Nephron (organoid): ENCODE data around the gene LRBA.
"Not testable (repeated sequence)": the region's sequence is repeated elsewhere in the genome, so short reads cannot be mapped to it uniquely, and the experiment has no call there.

Source experiments
- H3K27ac Mint-ChIP-seq, 3 experiments: 2 replicates each; pipeline ENCODE4 v1.8.0; 2020; ENCODE audit warnings: mixed read lengths in 3 of 3, mild to moderate bottlenecking in 2 of 3, moderate library complexity in 1 of 3
- H3K27me3 Mint-ChIP-seq: 2 replicates; pipeline ENCODE4 v1.8.0; 2021; ENCODE audit warnings: low read depth, mild to moderate bottlenecking, moderate library complexity, mixed read lengths
- H3K36me3 Mint-ChIP-seq: 2 replicates; pipeline ENCODE4 v1.8.0; 2020; ENCODE audit warnings: low read depth, mixed read lengths
- H3K4me1 Mint-ChIP-seq: 2 replicates; pipeline ENCODE4 v1.8.0; 2020; ENCODE audit warnings: mixed read lengths
- H3K4me3 Mint-ChIP-seq, 3 experiments: 2 replicates each; pipeline ENCODE4 v1.8.0; 2020; ENCODE audit warnings: mild to moderate bottlenecking in 3 of 3, mixed read lengths in 3 of 3, moderate library complexity in 2 of 3
- H3K9me3 Mint-ChIP-seq: 2 replicates; pipeline ENCODE4 v1.8.0; 2020; ENCODE audit warnings: mixed read lengths
- TF ChIP-seq, protein P1 (sequence below), 3 experiments: fragments of 200-600 bp; sonication (generic); IDR thresholded peaks; one replicate each; pipeline ENCODE4 v1.5.0; 2021; ENCODE audit warnings: antibody characterized with exemption in 3 of 3; ENCODE audit not compliant: unreplicated experiment in 3 of 3

Gene LRBA

DNA sequence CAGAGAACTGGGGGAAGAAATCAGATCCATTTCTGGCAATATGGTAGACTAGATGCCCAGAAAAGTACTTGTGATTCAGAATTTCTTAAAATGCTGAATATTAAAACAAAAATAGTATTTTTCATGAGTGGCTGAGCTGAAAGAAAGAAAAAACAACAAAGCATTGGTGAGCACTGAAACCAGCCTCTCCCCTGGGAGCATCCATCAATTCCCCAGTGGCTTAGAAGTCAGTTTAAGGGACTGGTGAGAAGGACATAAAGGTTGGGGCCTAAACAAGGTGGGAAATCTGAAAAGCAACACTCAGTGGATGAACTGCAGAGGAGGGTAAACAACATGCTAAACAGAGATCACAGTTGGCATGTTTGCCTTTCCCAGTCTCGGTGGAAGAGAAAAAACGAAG lies 20.4 kb downstream of the LRBA start:
- Mint-ChIP-seq H3K27ac (no peak overlapping the region), H3K27me3 (no peaks in the 10 kb centered on the region), H3K9me3 (no peaks in the 10 kb centered on the region), H3K36me3 (peaks cover 21% of the 10 kb centered on the region), H3K4me1 (no peaks in the 10 kb centered on the region), H3K4me3 (no peak overlapping the region)
- TF ChIP-seq, protein P1, sequence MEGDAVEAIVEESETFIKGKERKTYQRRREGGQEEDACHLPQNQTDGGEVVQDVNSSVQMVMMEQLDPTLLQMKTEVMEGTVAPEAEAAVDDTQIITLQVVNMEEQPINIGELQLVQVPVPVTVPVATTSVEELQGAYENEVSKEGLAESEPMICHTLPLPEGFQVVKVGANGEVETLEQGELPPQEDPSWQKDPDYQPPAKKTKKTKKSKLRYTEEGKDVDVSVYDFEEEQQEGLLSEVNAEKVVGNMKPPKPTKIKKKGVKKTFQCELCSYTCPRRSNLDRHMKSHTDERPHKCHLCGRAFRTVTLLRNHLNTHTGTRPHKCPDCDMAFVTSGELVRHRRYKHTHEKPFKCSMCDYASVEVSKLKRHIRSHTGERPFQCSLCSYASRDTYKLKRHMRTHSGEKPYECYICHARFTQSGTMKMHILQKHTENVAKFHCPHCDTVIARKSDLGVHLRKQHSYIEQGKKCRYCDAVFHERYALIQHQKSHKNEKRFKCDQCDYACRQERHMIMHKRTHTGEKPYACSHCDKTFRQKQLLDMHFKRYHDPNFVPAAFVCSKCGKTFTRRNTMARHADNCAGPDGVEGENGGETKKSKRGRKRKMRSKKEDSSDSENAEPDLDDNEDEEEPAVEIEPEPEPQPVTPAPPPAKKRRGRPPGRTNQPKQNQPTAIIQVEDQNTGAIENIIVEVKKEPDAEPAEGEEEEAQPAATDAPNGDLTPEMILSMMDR (IDR thresholded peaks at IDR 0.05; ENCODE audit: unreplicated experiment in 3 of 3) = no peak

DNA sequence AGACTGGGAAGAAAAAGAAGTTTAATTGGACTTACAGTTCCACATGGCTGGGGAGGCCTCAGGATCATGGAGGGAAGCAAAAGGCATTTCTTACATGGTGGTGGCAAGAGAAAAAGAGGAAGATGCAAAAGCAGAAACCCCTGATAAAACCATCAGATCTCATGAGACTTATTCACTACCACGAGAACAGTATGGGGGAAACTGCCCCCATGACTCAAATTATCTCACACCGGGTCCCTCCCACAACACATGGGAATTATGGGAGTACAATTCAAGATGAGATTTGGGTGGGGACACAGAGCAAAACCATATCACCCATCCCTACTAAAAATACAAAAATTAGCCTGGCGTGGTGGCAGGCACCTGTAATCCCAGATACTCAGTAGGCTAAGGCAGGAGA lies 21.5 kb downstream of the LRBA start:
- H3K27ac Mint-ChIP-seq, H3K9me3 Mint-ChIP-seq, H3K27me3 Mint-ChIP-seq, H3K4me3 Mint-ChIP-seq, H3K4me1 Mint-ChIP-seq: not testable (repeated sequence)
- peaks cover 19% of the 10 kb centered on the region for H3K36me3 Mint-ChIP-seq

DNA sequence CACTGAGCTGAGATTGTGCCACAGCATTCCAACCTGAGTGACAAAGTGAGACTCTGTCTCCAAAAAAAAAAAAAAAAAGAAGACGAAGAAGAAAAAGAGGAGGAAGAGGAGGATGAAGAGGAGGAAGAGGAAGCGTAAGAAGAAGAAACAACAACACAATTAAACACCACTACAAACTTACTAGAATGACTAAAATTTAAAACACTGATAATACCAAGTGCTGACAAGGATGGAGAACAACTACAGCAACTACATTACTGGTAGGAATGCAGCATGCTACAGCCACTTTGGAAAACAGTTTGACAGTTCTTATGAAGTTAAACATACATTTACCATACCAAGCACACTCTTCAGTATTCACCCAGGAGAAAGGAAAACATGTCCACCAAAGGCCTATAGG lies 24.1 kb downstream of the LRBA start:
- Mint-ChIP-seq H3K27ac (no peak overlapping the region), H3K4me1 (no peaks in the 10 kb centered on the region), H3K27me3 (no peaks in the 10 kb centered on the region), H3K4me3 (no peak overlapping the region), H3K9me3 (no peaks in the 10 kb centered on the region), H3K36me3 (peaks cover 17% of the 10 kb centered on the region)
- TF ChIP-seq, protein P1 (IDR thresholded peaks at IDR 0.05; ENCODE audit: unreplicated experiment in 3 of 3) = no peak

DNA sequence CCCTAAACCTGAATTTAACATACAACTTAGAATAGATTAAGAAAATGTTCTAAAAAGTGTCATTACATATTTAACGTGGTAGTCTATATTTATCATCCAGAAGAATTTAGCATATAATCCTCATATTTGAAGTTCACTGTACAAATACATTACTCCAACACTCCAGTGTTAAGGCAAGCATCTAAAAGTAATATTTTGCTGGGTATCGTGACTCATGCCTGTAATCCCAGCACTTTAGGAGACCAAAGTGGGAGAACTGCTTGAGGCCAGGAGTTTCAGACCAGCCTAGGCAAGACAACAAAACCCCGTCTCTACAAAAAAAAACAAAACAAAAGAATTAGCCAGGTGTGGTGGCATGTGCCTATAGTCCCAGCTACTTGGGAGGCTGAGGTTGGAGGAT lies 24.8 kb downstream of the LRBA start:
- no peaks in the 10 kb centered on the region for H3K9me3 Mint-ChIP-seq
- peaks cover 17% of the 10 kb centered on the region for H3K36me3 Mint-ChIP-seq
- no peak overlapping the region for H3K27ac Mint-ChIP-seq
- no peaks in the 10 kb centered on the region for H3K4me1 Mint-ChIP-seq
- TF ChIP-seq, protein P1 (IDR thresholded peaks at IDR 0.05; ENCODE audit: unreplicated experiment in 3 of 3) = no peak
- H3K4me3 Mint-ChIP-seq = no peak overlapping the region
- H3K27me3 Mint-ChIP-seq = no peaks in the 10 kb centered on the region

DNA sequence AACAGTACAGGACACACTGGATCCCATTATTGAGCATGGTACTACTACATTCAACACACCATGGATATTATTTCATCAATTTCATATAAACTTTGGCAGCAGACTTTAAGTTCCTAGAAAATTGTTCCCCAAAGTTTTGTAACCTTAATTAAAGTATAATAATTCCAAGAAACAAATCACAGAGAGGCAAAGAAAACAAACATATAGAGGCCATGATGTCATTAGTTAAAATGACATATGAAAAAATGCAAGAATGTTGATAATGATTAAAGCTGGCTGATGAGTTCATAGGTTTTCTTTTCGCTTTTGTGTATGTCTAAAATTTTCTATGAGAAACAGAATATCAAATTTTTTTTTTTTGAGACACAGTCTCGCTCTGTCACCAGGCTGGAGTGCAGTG lies 26.8 kb downstream of the LRBA start:
- H3K4me3 Mint-ChIP-seq = no peak overlapping the region
- no peaks in the 10 kb centered on the region for H3K27me3 Mint-ChIP-seq
- TF ChIP-seq, protein P1 (IDR thresholded peaks at IDR 0.05; ENCODE audit: unreplicated experiment in 3 of 3) = no peak
- H3K36me3 Mint-ChIP-seq = peaks cover 17% of the 10 kb centered on the region
- H3K27ac Mint-ChIP-seq = no peak overlapping the region
- no peaks in the 10 kb centered on the region for H3K4me1 Mint-ChIP-seq
- H3K9me3 Mint-ChIP-seq = no peaks in the 10 kb centered on the region

DNA sequence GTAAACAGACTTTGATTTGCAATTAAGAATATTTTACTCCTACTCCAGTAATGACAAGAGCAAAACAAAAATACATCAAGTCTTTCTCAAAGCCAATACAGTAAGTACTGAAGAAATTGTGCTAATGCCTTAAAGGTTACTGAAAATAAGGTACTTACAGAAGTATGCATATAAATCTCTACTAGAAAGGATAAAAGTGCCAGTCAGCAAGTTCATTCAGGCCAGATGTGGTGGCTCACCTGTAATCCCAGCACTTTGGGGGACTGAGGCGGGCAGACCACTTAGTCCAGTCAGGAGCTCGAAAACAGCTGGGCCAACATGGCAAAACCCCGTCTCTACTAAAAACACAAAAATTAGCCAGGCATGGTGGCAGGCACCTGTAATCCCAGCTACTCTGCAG lies 27.9 kb downstream of the LRBA start:
- TF ChIP-seq, protein P1 (IDR thresholded peaks at IDR 0.05; ENCODE audit: unreplicated experiment in 3 of 3) = no peak
- Mint-ChIP-seq H3K27ac (no peak overlapping the region), H3K4me1 (no peaks in the 10 kb centered on the region), H3K4me3 (no peak overlapping the region), H3K36me3 (peaks cover 14% of the 10 kb centered on the region), H3K9me3 (no peaks in the 10 kb centered on the region), H3K27me3 (no peaks in the 10 kb centered on the region)
